ENCODE data around the gene ARID1A.
A peak's percentile ranks its signal among the peaks of the same experiment; 100 is the strongest.
"Not testable (repeated sequence)": the region's sequence is repeated elsewhere in the genome, so short reads cannot be mapped to it uniquely, and the experiment has no call there.

ARID1A gene

DNA sequence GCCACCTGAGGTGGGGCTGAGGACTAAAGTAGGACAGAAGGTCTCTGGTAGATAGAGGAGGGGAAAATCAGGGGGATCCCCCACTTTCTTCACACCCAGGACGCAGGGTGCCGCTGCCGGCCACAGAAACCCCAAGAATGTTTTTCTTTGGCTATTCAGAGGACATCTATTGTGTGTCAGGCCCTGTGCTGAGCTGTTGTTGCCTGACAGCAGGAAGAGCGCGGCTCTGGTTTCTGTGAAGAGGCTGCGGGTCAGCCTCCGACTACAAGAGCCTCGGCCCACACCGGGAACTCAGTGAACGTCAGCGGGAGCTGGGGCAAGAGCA is 91.5 kb downstream of the ARID1A start:
- peak; percentile 33 to 48 for DNase-seq (ENCODE audit: low read depth in 1 of 2, low spot score in 1 of 2)

DNA sequence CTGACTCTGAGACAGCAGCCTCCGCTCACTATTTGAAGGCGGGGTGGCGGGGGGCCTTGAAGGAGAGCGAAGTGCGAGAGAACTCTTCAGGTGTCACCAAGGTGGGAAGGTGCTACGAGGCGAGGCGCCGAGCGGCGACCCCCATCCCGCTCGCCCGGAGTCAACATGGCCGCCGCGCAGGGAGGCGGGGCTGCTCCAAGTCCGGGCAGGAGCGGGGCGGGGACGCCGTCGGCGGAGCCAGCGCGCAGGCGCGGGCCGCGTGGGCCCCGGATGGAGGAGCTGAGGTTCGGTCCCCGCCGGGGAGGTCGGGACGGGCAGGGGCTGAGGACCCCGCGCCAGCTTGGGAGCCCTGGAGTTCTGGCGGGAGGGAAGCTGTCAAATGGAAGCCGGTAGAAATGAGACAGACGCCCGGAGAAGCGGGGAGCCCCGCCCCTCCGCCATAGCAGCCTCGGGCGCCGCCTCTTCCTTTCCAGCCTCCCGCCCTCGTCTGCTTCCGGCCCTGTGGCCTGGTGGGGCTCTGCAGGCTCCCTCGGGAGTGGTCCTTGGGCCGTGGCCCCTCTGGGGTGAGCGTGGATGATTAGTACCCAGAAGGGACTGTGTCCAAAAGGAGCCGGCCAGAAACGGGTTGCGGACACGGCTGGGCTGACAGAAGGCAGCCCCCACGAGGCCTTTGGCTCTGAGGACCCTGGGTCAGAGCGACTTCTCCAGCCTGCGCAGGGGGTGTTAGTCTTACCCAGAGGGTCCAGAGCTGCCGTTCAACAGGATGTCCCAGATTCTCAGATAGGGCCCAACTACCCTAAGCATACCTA is 92.1 kb downstream of the ARID1A start, which contains the start of gene PIGV:
Gene PIGV, plus strand, starts transcription at position 245 of the 809 bp plus-strand sequence. CDS start 2,866 bp downstream, outside the sequence.
- DNase-seq (ENCODE audit: low read depth in 1 of 2, low spot score in 1 of 2) = peak; percentile 78 to 83

DNA sequence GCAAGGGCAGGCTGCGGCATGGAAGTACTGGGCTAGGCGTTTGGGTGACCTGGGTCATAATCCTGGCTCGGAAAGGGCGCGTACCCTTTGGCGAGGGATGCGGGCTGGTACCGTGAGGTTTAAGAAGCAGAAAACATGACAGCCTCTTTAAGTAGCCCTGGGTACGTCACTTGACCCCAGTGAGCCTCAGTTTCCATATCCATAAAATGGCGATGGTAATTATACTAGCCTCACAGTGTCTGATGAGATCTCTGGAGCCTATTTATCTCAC is 92.6 kb downstream of the ARID1A start:
- no peak for DNase-seq (ENCODE audit: low read depth in 1 of 2, low spot score in 1 of 2)

DNA sequence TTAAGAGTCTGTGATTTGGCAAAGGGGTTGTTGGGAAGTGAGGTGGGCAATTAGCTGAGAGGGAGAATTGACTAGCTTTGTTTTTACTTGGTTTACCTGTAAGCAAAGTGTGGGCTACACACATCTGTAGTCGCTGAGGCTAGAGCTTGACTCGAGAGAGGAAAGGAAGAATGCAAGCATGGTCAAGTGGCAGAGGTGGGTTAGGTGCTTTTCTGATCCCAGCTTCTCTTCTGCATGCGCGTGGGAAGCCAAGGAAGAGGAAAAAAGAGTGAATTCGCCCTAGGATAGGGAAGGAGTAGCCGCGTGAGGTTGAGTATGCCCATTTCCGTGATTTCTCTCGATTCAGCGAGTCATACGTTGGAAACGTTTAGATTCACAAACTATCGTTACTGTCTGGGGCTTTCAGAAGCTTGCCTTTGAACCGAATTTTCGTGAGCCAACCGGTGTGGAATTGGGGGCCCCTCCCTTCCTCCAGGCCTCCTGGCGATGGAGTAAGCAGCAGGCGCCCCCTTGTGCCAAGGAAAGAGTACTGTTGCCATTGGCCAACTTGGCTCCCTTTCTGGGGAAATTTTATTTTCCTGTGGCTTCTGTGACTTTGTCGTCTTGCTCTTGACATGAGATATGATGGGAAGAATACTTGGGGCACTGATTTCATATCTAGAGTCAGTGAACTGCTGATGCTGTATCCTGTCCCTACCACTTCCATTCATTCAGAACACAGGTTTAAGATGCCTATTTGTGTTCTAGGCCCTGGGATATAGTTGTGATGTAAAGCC is 93.2 kb downstream of the ARID1A start:
- peak; percentile 68 to 75 for DNase-seq (ENCODE audit: low read depth in 1 of 2, low spot score in 1 of 2)

DNA sequence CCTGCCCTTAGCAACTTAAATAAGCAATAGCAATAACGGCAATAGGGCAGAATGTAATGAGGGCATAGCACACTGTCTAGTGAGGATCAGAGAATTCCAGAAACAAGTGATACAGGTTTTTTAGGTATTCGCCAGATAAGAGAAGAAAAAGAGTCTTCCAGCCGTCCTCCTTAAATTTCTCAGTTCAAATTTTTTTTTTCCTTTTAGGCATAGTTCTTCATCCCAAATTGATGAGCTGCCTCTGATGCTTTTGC is 93.7 kb downstream of the ARID1A start:
- no peak for DNase-seq (ENCODE audit: low read depth in 1 of 2, low spot score in 1 of 2)

DNA sequence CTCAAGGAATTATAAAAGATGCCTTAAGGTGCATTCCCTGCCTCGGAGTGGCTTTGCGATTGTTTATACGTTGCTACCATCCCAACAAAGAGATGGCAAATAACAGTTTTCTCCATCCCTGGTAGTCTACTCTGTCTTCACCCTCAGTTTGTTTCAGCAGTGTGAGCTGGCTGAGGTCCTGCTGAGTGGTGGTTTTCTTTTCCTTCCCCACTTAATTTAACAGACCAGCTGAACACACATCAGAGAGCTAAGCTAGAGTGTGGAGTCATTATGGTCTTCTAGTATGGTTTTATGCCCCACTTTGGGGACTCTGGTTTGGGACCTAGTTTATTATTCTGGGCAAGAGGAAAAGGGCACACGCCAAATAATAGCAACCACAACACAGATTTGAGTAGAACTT is 94.1 kb downstream of the ARID1A start:
- no peak for DNase-seq (ENCODE audit: low read depth in 1 of 2, low spot score in 1 of 2)

DNA sequence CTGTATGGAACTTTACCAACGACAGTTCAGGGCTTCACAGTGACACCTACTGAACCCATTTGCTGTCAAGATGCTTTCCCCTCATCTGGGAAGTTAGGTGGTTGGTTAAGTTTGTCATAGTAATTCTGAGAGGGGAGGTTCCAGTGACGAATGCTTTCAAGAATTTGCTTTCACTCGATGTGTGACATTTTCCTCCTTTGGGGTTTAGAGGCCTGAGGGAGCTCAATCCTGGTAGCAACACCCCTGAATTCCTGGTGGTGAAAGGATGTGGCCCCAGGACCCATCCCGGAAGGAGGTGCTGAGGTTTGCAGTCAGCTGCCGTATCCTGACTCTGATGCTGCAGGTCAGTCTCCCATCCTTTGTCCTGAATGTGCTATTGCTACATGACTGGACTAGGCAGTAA is 94.7 kb downstream of the ARID1A start:
- DNase-seq (ENCODE audit: low read depth in 1 of 2, low spot score in 1 of 2) = no peak

DNA sequence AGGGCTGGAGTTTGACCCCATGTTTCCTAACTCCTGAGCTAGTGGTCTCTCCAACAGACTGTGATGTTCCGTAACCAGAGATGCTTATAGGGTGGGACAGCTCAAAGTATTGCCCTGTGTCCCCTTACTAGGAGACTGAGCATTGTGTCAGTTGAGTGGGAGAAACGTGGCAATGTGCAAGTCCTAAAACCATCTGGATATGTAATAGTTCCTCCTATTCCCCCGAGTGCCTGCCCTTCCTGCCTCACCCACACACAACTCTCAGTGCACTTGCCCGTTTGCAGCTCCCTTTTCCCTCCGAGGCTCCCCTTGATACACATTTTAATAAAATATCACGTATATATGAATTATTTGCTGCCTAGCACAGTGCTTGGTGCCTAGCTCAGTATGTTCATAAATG is 95.3 kb downstream of the ARID1A start:
- no peak for DNase-seq (ENCODE audit: low read depth in 1 of 2, low spot score in 1 of 2)

DNA sequence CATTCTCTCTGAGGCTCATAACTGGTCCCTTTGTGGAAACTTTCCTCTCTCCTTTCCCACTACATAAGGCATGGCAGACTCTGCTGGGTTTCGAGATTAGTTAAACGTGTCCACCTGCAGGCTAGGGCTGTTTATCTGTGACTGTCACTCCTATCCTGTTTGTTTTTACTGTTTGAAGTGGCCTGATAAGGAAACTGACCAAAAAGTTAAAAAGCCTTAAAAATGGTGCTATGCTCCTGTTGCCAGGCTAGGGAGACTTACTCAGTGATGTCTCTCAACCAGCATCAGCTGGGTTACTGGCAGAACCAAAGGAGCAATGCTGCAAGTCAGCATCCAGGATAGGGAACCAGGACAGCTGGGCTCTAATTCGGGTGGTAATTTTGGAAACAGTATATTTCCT is 95.8 kb downstream of the ARID1A start:
- DNase-seq (ENCODE audit: low read depth in 1 of 2, low spot score in 1 of 2) = no peak

DNA sequence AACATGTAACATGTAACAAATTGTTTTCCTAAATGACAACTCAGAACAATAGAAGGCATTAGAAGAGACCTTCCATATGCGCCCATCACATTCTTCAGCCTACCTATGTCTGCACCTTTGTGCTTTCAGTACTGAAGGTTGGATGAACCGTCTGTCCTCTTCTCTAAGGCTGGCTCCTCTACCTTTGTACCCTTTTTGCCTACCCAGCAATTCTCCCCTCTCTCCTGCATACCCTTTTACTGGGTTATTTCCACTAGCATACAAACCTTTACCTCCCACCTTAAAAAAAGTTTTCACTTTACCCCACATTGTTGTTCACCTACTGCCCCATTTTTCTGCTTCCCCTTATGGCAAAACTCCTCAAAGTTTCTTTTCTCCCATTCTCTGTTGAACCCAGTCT is 97.1 kb downstream of the ARID1A start:
- DNase-seq (ENCODE audit: low read depth in 1 of 2, low spot score in 1 of 2) = no peak

DNA sequence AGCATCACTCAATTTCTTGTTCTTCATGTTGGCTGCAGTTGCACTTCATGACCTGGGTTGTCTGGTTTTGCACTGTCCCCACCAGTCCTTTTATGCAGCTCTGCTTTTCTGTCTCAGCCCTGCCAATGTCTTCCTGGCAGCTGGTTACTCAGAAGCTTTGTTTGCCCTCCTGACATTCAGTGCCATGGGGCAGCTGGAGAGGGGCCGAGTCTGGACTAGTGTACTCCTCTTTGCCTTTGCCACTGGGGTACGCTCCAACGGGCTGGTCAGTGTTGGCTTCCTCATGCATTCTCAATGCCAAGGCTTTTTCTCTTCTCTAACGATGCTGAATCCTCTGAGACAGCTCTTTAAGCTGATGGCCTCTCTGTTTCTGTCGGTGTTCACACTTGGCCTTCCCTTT is 98.6 kb downstream of the ARID1A start:
- no peak for DNase-seq (ENCODE audit: low read depth in 1 of 2, low spot score in 1 of 2)

DNA sequence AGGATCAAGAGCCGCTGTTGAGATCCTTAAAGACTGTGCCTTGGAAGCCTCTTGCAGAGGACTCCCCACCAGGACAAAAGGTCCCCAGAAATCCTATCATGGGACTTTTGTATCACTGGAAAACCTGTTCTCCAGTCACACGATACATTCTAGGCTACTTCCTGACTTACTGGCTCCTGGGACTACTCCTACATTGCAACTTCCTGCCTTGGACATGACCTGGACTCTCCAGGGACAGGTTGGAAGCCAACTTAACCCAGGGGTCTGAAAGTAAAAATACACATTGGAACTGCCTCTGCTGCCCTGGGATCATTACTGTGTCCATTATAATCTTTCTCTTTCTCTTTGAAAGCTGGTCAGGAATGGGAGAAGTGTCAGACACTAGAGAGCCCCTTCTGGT is 101.8 kb downstream of the ARID1A start:
- DNase-seq (ENCODE audit: low read depth in 1 of 2, low spot score in 1 of 2) = no peak

DNA sequence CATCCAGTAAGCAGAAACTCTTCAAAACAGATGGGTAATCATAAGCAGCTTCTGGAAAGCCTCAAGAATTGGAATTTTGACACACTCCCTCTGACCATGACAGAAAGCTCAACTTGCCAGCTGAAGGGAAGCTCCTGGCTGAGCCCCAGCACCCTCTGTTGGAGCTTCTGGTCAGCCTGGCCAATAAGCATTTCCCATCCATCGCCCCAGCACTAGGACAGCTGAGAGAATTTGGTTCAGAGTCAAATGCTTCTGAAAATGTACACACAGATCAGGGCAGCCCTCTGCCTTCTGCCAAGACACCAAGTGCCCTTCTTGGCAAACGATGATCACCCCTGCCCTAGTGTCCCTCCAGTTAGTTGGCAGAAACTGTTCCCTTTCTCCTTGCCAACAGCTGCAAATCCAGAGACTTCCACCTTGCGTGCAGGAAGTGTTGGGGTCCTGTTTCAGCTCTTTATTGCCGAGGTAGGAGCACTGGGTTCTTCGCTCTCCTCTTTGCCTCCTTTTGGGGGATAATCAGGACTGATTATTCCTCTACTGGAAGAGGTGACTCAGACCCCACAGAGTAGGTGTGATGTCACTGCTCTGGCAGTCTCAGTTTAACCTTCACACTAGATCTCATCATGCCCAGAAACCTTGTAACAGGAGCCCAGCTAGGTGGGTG is 103.8 kb downstream of the ARID1A start:
- no peak for DNase-seq (ENCODE audit: low read depth in 1 of 2, low spot score in 1 of 2)

DNA sequence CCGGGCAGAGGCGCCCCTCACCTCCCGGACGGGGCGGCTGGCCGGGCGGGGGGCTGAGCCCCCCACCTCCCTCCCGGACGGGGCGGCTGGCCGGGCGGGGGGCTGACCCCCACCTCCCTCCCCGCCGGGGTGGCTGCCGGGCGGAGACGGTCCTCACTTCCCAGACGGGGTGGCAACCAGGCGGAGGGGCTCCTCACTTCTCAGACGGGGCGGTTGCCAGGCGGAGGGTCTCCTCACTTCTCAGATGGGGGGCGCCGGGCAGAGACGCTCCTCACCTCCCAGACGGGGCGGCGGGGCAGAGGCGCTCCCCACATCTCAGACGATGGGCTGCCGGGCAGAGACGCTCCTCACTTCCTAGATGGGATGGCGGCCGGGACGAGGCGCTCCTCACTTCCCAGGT is 108.1 kb downstream of the ARID1A start:
- not testable (repeated sequence) for DNase-seq (ENCODE audit: low read depth in 1 of 2, low spot score in 1 of 2)

DNA sequence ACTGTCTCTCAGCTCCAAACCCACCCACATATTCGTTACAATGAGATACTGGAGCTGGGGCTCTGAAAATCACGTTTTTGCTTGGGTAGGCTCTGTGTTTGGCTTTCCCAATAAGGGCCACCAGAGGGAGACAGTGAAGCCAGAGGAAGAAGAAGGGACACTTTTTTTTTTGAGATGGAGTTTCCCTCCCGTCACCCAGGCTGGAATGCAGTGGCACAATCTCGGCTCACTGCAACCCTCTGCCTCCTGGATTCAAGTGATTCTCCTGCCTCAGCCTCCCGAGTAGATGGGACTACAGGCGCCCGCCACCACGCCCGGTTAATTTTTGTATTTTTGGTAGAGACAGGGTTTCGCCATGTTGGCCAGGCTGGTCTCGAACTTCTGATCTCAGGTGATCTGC is 114.3 kb downstream of the ARID1A start:
- peak; percentile 39 to 52 for DNase-seq (ENCODE audit: low read depth in 1 of 2, low spot score in 1 of 2)

DNA sequence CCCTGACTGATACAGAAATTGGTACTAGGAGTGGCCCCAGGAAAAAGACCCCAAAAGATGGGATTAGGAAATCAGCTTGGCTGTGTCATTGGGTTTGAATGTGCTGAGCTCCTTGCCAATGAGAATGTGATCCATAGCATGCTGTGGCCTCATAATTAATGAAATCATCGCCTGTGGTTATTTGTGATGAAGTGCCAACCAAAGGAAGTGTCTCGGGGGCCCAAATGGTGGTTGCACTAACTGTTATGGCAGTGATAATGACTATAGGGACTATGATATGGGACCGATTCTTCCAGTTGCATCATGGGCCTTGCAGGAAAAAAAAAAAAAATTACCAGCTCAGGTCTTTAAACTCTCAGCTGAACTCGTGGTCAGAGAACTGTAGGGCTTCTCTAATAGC is 115.2 kb downstream of the ARID1A start:
- DNase-seq (ENCODE audit: low read depth in 1 of 2, low spot score in 1 of 2) = no peak

DNA sequence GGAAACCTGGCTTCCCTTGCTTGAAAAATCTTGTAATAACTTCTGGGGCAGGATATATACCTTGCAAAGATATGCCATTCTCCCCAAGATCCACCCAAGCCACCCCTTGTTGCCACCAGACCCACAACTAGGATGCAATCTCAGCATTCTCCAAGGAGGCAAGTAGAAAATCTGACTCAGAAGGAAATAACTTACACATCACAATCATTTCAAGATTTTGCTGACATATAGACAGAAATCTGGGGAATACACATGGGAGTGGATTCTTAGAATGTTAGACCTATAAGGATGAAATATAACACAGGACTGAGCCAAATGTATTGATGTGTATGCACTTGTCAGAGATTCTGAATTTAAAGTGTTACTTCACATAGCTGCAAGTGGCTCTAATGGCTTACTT is 115.9 kb downstream of the ARID1A start:
- DNase-seq (ENCODE audit: low read depth in 1 of 2, low spot score in 1 of 2) = no peak

DNA sequence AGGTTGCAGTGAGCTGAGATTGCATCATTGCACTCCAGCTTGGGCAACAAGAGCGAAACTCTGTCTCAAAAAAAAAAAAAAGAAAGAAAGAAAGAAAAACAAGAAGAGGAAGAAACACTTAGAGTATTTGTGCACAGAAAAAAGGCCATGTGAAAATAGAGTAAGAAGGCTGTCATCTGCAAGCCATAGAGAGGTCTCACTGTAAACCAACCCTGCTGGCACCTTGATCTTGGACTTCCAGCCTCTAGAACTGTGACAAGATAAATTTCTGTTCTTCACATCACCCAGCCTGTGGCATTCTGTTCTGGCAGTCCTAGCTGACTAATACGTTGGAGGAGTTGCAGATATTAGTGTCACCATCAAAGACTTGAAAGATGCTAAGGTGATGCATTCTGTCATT is 118.6 kb downstream of the ARID1A start:
- DNase-seq (ENCODE audit: low read depth in 1 of 2, low spot score in 1 of 2) = no peak

DNA sequence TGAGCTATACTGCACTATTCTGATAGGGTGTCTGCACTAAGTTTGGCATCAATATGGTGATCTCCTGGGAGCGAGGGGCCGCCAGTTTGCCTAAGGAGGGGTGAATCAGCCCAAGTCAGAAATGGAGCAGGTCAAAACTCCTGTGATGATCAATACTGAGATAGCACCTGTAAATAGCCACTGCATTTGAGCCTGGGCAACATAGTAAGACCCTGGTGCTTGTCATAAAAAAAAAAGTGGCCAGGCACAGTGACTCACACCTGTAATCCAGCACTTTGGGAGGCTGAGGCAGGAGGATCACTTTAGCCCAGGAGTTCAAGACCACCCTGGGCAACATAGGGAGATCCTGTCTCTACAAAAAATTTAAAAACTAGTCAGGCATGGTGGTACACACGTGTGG is 119.1 kb downstream of the ARID1A start:
- no peak for DNase-seq (ENCODE audit: low read depth in 1 of 2, low spot score in 1 of 2)

DNA sequence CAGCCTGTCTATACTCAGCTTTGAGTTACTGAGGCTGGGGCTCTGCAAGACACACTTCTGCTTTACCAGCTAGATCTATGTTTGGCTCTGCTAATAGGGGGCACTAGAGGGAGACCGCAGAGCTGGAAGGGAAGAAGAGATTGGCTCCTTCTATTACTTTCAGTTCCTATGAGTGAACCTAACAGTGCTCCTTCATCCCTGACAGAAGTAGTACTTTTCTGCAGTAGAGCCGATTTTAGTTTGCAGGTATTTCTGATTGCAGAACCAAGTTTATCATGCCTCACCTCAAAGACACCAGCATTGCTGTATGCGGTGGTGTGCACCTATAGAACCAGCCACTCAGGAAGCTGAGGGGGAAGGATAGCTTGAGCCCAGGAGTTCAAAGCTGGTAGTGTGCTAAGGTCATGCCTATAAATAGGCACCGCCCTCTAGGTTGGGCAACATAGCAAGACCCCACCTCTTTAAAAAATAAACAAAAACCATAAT is 125.0 kb downstream of the ARID1A start:
- DNase-seq (ENCODE audit: low read depth in 1 of 2, low spot score in 1 of 2) = no peak

DNA sequence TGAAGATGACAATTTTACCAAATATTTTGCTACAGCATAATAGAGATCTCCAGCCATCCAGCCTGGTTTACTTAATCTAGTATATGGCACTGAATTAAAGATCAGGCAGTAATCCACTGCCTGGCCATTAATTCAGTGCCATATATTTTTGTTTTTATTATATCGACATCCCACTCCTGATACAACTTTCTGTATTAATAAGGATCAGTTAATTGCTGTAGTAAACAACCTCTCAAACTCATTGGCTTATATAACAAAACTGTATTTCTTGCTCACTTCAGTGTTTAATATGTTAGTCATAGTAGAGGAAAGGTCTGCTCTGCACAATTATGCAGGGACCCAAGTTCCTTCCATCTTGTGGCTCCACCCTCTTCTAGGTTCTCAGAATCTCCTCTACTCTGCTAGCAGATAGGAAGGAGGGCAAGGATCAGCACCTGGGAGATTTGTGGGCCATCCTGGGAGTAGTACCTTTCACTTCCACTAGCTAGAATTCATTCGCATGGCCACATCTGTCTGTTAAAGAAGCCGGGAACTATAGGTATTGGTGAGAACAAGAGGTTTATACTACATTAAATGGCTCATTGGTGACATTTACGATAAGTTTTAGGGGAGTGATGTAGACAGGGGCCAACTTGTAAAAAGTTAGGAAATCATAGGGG is 127.1 kb downstream of the ARID1A start:
- DNase-seq (ENCODE audit: low read depth in 1 of 2, low spot score in 1 of 2) = no peak

DNA sequence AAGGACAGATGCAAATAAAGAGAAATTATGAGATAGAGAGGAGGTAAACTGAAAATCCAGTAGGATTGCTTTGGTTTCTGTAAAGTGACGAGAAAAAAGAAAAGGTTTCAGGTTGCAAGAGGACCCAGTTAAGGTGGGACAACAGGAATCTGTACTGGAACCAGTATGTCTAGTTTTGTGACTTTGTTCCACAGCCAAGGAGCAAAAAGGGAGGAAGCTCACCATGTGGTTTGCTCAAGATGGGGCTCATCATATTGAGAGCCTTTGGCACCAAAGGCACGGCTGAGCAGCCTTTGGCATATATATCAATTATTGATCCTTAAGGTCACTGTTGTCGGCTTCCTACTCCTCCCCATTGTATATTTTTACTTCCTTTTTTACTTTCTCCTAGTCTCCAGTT is 128.9 kb downstream of the ARID1A start:
- DNase-seq (ENCODE audit: low read depth in 1 of 2, low spot score in 1 of 2) = no peak

Data from activated T-helper 1 cell treated with anti-CD3 and anti-CD28 coated beads, Interleukin-2, amount 50 U/mL, for 16 hours (primary cell).